Fibroblast of villous mesenchyme (primary cell): Measurements from ENCODE around the gene AGBL4. TPM values are rescaled to one million over a fixed set of nuclear protein-coding genes. Genes with fewer than 3 reads are reported as not detected.

Experiments used
- DNase-seq: peaks from one replicate; pipeline ENCODE4 v3.0.0-alpha.2; 2010; ENCODE audit warnings: low read depth
- H3K4me3 ChIP-seq: 2 replicates; pipeline ENCODE4 v1.5.1; 2011; ENCODE audit warnings: low read depth, mild to moderate bottlenecking, low read length
- CTCF ChIP-seq: IDR thresholded peaks from 2 replicates; pipeline ENCODE4 v1.5.1; 2012; ENCODE audit warnings: low read depth, mild to moderate bottlenecking, low read length; ENCODE audit not compliant: insufficient read depth
- total RNA-seq: library from RNA; depleted of rRNA; stranded (reverse); fragments of >200 nt; gene quantifications from 2 replicates; pipeline ENCODE4 v1.2.3, GENCODE V29; 2012

Gene AGBL4
- total RNA-seq, 1 donor: not detected

GRCh38 chr1:48566492-48566891, 1457.3 kb downstream of the AGBL4 start:
- no peak for DNase-seq
- H3K4me3 ChIP-seq: no peak overlapping the region
- TF ChIP-seq CTCF: no peak

GRCh38 chr1:48563021-48563420, 1460.7 kb downstream of the AGBL4 start:
- DNase-seq: no peak
- no peak overlapping the region for H3K4me3 ChIP-seq
- TF ChIP-seq CTCF: no peak

GRCh38 chr1:48561444-48561843, 1462.3 kb downstream of the AGBL4 start:
- H3K4me3 ChIP-seq: no peak overlapping the region
- DNase-seq: no peak
- TF ChIP-seq CTCF: no peak

- TF ChIP-seq CTCF: no peak
- no peak for DNase-seq
- H3K4me3 ChIP-seq: no peak overlapping the region
Observed at GRCh38 chr1:48560577-48560976, 1463.2 kb downstream of the AGBL4 start.

GRCh38 chr1:48560116-48560515, 1463.6 kb downstream of the AGBL4 start:
- no peak for TF ChIP-seq CTCF
- no peak for DNase-seq
- no peak overlapping the region for H3K4me3 ChIP-seq

- TF ChIP-seq CTCF: no peak
- H3K4me3 ChIP-seq: no peak overlapping the region
- no peak for DNase-seq
Observed at GRCh38 chr1:48558366-48558765, 1465.4 kb downstream of the AGBL4 start.

GRCh38 chr1:48556186-48556850, 1467.4 kb downstream of the AGBL4 start:
- no peak overlapping the region for H3K4me3 ChIP-seq
- DNase-seq: no peak
- no peak for TF ChIP-seq CTCF
